GM18951 (cell line): ENCODE results near the gene THUMPD1.
"Not testable (repeated sequence)": the region's sequence is repeated elsewhere in the genome, so short reads cannot be mapped to it uniquely, and the experiment has no call there.

Experiments used
- POLR2A ChIP-seq: IDR thresholded peaks from 4 replicates; pipeline ENCODE4 v1.6.1; 2011; ENCODE audit warnings: mild to moderate bottlenecking; ENCODE audit not compliant: insufficient read length, insufficient read depth; ENCODE audit errors: extremely low read depth
- in situ Hi-C: fragments of 300-500 bp; cut with MboI; formaldehyde crosslinking; loops from one replicate; pipeline ENCODE4 v1.12.0; 2022; ENCODE audit warnings: low sequenced_read_pairs, mixed read lengths, inconsistent platforms; ENCODE audit not compliant: unreplicated experiment

THUMPD1 gene

GRCh38 chr16:20704281-20704680 is 37.3 kb downstream of the THUMPD1 start:
- in situ Hi-C loops, result no loop called here
- TF ChIP-seq POLR2A, result no peak

- in situ Hi-C loops, result not testable (repeated sequence)
Measured at GRCh38 chr16:20701692-20702091, 39.9 kb downstream of the THUMPD1 start.

- no peak for TF ChIP-seq POLR2A
- in situ Hi-C loops, result no loop called here
Measured at GRCh38 chr16:20696618-20697017, 45.0 kb downstream of the THUMPD1 start.

DNA sequence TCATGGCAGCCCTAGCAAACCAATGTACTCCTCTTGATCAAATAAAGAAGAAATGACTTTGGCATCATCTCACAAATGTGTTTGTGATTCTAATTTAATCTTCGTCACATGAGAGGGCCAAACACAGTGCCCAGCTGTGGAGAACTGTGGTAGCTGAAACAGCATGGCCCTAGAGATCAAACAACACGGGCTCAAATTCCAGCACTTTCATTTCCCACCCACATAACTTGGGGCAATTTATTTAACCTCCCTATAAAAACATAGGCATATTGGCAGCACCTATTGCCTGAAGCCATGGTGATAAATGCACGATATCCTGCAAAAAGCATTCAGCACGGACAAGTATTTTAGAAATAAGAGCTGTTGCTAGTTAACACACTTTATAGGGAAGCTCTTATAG is 46.6 kb downstream of the THUMPD1 start:
- TF ChIP-seq POLR2A, result no peak
- in situ Hi-C loops, result no loop called here

DNA sequence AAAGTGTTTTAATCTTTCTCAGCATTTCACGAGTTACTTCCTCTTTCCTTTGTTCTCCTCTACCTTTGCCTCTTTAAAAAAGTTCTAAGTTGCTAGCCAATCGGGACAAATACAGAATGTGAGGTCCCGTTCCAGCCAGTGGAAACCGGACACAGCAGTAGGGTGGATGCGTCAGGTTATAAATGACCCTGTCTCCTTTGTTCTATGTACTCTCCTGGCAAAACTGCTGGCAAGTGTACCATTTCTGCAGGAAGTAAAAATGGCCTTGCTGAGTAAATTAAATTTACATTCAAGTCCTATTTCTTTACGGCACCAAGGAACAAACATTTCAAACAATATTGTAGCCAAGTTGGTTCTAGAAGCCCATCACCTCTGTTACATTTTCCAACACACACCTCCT is 47.5 kb downstream of the THUMPD1 start:
- in situ Hi-C loops, result not testable (repeated sequence)

- TF ChIP-seq POLR2A, result no peak
- in situ Hi-C loops, result no loop called here
Measured at GRCh38 chr16:20689668-20690067, 52.0 kb downstream of the THUMPD1 start.

DNA sequence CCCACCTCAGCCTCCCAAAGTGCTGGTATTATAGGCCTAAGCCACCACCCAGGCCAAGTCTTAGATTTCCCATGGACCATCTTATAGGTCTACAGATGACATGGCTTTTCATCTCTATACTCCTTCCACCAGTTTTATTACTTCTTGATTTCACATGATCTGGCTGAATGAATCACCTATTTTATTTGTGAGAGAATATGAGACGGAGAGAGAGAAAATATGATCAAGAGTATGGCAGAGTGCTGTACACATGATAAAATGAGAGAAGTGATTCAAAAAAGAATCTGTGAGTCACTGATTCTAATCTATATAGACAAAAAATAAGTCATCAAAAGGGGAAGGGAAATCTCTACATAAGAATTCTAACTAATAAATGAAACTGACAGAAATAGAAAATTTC is 57.8 kb downstream of the THUMPD1 start:
- in situ Hi-C loops, result no loop called here
- TF ChIP-seq POLR2A, result no peak
